ENCODE results near the gene IQGAP2. TPM values are rescaled to one million over a fixed set of nuclear protein-coding genes. Genes with fewer than 3 reads are reported as not detected.

IQGAP2 gene
- total and polyA plus RNA-seq, 2 of the 8 experiments (the other 6 are each of a cell fraction or from before 2014, with no cell fraction given) = 19.7 to 66.0 TPM

GRCh38 chr5:76694317-76694716, 291.2 kb downstream of the IQGAP2 start:
- Histone ChIP-seq H4K5ac (ENCODE audit: insufficient read length, low read depth, low read length) (no peak overlapping the region), H3K4ac (replicated peaks; ENCODE audit: insufficient read length, low read depth, low read length) (no peak overlapping the region), H2AK5ac (ENCODE audit: low read depth, low read length) (no peak overlapping the region), H3K56ac (replicated peaks; ENCODE audit: insufficient read length, low read depth, low read length) (no peak overlapping the region), H3K23me2 (ENCODE audit: low read depth, low read length) (no peaks in the 10 kb centered on the region), H4K91ac (replicated peaks; ENCODE audit: insufficient read length, low read length) (no peak overlapping the region), H3K4me3 (ENCODE audit: extremely low read depth in 1 of 4, insufficient read depth in 2 of 4, low read depth in 3 of 4, low read length in 4 of 4) (no peak overlapping the region), H2AFZ (ENCODE audit: low read length) (no peak overlapping the region), H3K27me3 (replicated peaks in 1 of 4; ENCODE audit: control insufficient read depth in 3 of 4, extremely low read depth in 1 of 4, insufficient read depth in 3 of 4, low read length in 3 of 4) (no peaks in the 10 kb centered on the region), H3K18ac (ENCODE audit: extremely low read depth, low read length) (no peak overlapping the region), H3K9ac (replicated peaks in 1 of 4; ENCODE audit: extremely low read depth in 1 of 4, low read depth in 3 of 4, low read length in 3 of 4) (no peak overlapping the region), H2BK12ac (ENCODE audit: low read depth, low read length) (no peak overlapping the region), H3K79me1 (ENCODE audit: low read depth, low read length) (no peaks in the 10 kb centered on the region), H2BK15ac (ENCODE audit: low read length) (no peak overlapping the region), H3K36me3 (ENCODE audit: control insufficient read depth in 2 of 4, insufficient read depth in 4 of 4, low read length in 3 of 4) (peaks cover 0 to 10% (median 1%) of the 10 kb centered on the region in 4 experiments; a peak in 2 of 8 replicates), H3K4me1 (replicated peaks in 1 of 4; ENCODE audit: control insufficient read depth in 3 of 4, insufficient read depth in 4 of 4, low read length in 3 of 4) (no peaks in the 10 kb centered on the region), H3K79me2 (ENCODE audit: control insufficient read depth in 1 of 2, insufficient read depth in 2 of 2, low read length in 2 of 2) (no peaks in the 10 kb centered on the region), H4K20me1 (replicated peaks in 1 of 2; ENCODE audit: control insufficient read depth in 1 of 2, insufficient read depth in 2 of 2, low read length in 2 of 2) (no peaks in the 10 kb centered on the region), H2BK120ac (replicated peaks; ENCODE audit: low read depth, low read length) (no peak overlapping the region), H3K23ac (ENCODE audit: insufficient read length) (no peak overlapping the region), H4K8ac (ENCODE audit: extremely low read depth, insufficient read depth, low read length) (no peak overlapping the region), H3K9me3 (ENCODE audit: insufficient read depth in 2 of 2, low read depth in 1 of 2, low read length in 1 of 2) (no peaks in the 10 kb centered on the region), H3K4me2 (ENCODE audit: insufficient read depth in 1 of 2, low read depth in 2 of 2, low read length in 2 of 2) (no peak overlapping the region), H3K27ac (ENCODE audit: low read depth, low read length) (no peak overlapping the region), H3K14ac (ENCODE audit: insufficient read length) (no peak overlapping the region), H2BK20ac (ENCODE audit: low read length) (no peak overlapping the region), H2BK5ac (ENCODE audit: low read depth, low read length) (no peak overlapping the region)
- DNase-seq (ENCODE audit: low read depth in 1 of 2, low spot score in 2 of 2) (no peak), FAIRE-seq (no peak)
- 48% methylated on average over 2 of the region's 2 CpGs; no CpG with 5 or more reads in 1 of the 2 experiments for WGBS, 2 experiments (ENCODE audit: extremely low coverage in 1 of 2, insufficient coverage in 1 of 2, insufficient read length in 1 of 2, insufficient replicate concordance in 2 of 2, low coverage in 1 of 2, low lambda C conversion rate in 2 of 2, missing lambda C conversion rate in 1 of 2)
- POLR2A ChIA-PET (ENCODE audit: partially characterized antibody) = no interaction called here
- CTCF ChIA-PET (ENCODE audit: partially characterized antibody) = interaction anchor here (1.6 kb wide), 1 partner anchor 81 kb away, joined by 3 read pairs; no protein-coding TSS in a partner anchor
- TF ChIP-seq TBP (IDR thresholded peaks at IDR 0.05; ENCODE audit: low read depth, low read length) = no peak
- TF ChIP-seq USF2 (IDR thresholded peaks at IDR 0.05; ENCODE audit: low read length) = no peak
- no peak for TF ChIP-seq SAP30 (IDR thresholded peaks at IDR 0.05; ENCODE audit: insufficient read depth, insufficient replicate concordance, low read length)
- TF ChIP-seq SRF (IDR thresholded peaks at IDR 0.05; ENCODE audit: low read depth, low read length) = no peak
- TF ChIP-seq EP300 (IDR thresholded peaks at IDR 0.05; ENCODE audit: borderline replicate concordance in 1 of 2, low read depth in 2 of 2, low read length in 2 of 2) = no peak
- TF ChIP-seq JUND (IDR thresholded peaks at IDR 0.05; ENCODE audit: low read length) = no peak
- TF ChIP-seq CHD1 (IDR thresholded peaks at IDR 0.05; ENCODE audit: low read depth, low read length) = no peak
- TF ChIP-seq CHD2 (IDR thresholded peaks at IDR 0.05; ENCODE audit: low read length) = no peak
- TF ChIP-seq E2F6 (IDR thresholded peaks at IDR 0.05) = no peak
- TF ChIP-seq RXRA (IDR thresholded peaks at IDR 0.05; ENCODE audit: insufficient read depth, low read depth, low read length) = no peak
- TF ChIP-seq CBX8 (IDR thresholded peaks at IDR 0.05; ENCODE audit: borderline replicate concordance, low read depth, low read length) = no peak

Data from H1 (cell line).